Activated CD4-positive, alpha-beta T cell treated with anti-CD3 and anti-CD28 coated beads, Interleukin-2, Interleukin-4, amounts not matched to agents 100 ng/mL and 50 ng/mL, durations not matched to agents 16 hours and 8 hours (primary cell): ENCODE results near the gene CLDN4.
"Not testable (repeated sequence)": the region's sequence is repeated elsewhere in the genome, so short reads cannot be mapped to it uniquely, and the experiment has no call there.

ENCODE experiments used
- DNase-seq: peaks from one replicate; pipeline ENCODE4 v3.0.0-alpha.2; 2020; ENCODE audit warnings: low spot score

The CLDN4 gene

GRCh38 chr7:73823873-73824592, 6.8 kb upstream of the CLDN4 start:
- DNase-seq, result no peak

- no peak for DNase-seq
Measured at GRCh38 chr7:73824986-73825385, 5.8 kb upstream of the CLDN4 start.

GRCh38 chr7:73827567-73828106, 3.2 kb upstream of the CLDN4 start:
- DNase-seq, result no peak

GRCh38 chr7:73828107-73828803, 2.5 kb upstream of the CLDN4 start:
- no peak for DNase-seq

- no peak for DNase-seq
Measured at GRCh38 chr7:73828972-73829371, 1.8 kb upstream of the CLDN4 start.

- DNase-seq, result no peak
Measured at GRCh38 chr7:73829505-73829904, 1.3 kb upstream of the CLDN4 start.

- DNase-seq, result no peak
Measured at GRCh38 chr7:73829921-73830680, 695 bp upstream of the CLDN4 start.

GRCh38 chr7:73831584-73831833, 713 bp downstream of the CLDN4 start:
- DNase-seq, result no peak

- DNase-seq, result no peak
Measured at GRCh38 chr7:73831834-73832651, 1.2 kb downstream of the CLDN4 start.

GRCh38 chr7:73832806-73833205, 2.0 kb downstream of the CLDN4 start:
- DNase-seq, result no peak

- no peak for DNase-seq
Measured at GRCh38 chr7:73833251-73833919, 2.6 kb downstream of the CLDN4 start.

GRCh38 chr7:73834626-73835191, 3.9 kb downstream of the CLDN4 start:
- no peak for DNase-seq

GRCh38 chr7:73837167-73837566, 6.4 kb downstream of the CLDN4 start:
- DNase-seq, result not testable (repeated sequence)

GRCh38 chr7:73838642-73839041, 7.8 kb downstream of the CLDN4 start:
- no peak for DNase-seq

GRCh38 chr7:73839290-73839689, 8.5 kb downstream of the CLDN4 start:
- DNase-seq, result no peak

- no peak for DNase-seq
Measured at GRCh38 chr7:73839743-73840714, 9.2 kb downstream of the CLDN4 start.

GRCh38 chr7:73840715-73841379, 10.1 kb downstream of the CLDN4 start:
- DNase-seq, result no peak

- no peak for DNase-seq
Measured at GRCh38 chr7:73841689-73842066, 10.9 kb downstream of the CLDN4 start.
